NCI-H2227 (cell line): ENCODE results near the gene SCIMP.
A peak's percentile ranks its signal among the peaks of the same experiment; 100 is the strongest.
"Not testable (repeated sequence)": the region's sequence is repeated elsewhere in the genome, so short reads cannot be mapped to it uniquely, and the experiment has no call there.

Experiments
- DNase-seq: peaks from one replicate; lab custom pipeline; 2025; ENCODE audit not compliant: unreplicated experiment; lab: John Stamatoyannopoulos, UW

SCIMP gene

GRCh38 chr17:5234645-5235576 is at the start of gene SCIMP:
Gene SCIMP (minus strand): TSS chr17:5234860. CDS start chr17:5234755, 105 bp downstream.
- no peak for DNase-seq

GRCh38 chr17:5283571-5284315 is 49.1 kb upstream of the SCIMP start:
- no peak for DNase-seq

GRCh38 chr17:5282642-5283217 is 48.1 kb upstream of the SCIMP start:
- DNase-seq, result peak; percentile 8

DNA sequence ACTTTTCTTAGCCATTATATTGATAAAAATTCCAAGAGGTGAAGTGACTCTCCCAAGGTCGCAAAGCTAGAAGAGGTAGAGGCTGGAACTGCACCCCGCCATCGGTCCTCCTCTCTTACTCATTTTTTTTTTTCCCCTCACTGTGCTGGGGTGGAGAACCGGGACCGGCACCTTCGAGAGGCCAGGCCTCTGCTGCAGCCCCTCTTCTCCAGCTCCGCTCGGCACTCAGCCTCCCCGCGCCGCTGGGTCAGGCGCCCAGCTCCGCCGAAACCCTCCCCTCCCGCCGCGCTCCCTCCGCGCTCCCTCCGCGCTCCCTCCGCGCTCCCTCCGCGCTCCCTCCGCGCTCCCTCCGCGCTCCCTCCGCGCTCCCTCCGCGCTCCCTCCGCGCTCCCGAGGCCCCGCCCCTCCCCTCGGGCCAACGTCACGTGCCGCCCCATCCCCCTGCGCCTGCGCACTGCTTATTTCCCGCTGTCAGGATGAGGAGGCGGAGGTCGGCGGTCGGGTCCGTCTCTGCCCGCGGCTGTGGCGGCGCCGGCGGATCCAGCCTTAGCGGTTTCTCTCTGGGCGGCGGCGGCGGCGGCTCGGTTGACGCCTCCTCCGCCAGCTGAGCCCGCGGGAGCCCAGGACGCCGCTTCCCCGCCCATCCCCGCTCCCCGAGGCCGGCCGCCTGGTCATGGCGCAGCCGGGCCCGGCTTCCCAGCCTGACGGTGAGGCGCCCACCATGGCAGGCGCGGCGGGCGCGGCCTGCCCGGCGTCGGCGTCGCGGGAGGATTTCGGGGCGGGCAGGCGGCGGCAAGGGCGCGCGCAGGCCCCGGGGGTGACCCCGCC is 47.4 kb upstream of the SCIMP start, which contains the start of gene RABEP1:
Gene RABEP1 (plus strand): TSS at position 471 of the 828 bp plus-strand sequence. CDS start 203 bp downstream, at position 674.
- peak; percentile 89 for DNase-seq

- no peak for DNase-seq
Measured at GRCh38 chr17:5272322-5272721, 37.7 kb upstream of the SCIMP start.

DNA sequence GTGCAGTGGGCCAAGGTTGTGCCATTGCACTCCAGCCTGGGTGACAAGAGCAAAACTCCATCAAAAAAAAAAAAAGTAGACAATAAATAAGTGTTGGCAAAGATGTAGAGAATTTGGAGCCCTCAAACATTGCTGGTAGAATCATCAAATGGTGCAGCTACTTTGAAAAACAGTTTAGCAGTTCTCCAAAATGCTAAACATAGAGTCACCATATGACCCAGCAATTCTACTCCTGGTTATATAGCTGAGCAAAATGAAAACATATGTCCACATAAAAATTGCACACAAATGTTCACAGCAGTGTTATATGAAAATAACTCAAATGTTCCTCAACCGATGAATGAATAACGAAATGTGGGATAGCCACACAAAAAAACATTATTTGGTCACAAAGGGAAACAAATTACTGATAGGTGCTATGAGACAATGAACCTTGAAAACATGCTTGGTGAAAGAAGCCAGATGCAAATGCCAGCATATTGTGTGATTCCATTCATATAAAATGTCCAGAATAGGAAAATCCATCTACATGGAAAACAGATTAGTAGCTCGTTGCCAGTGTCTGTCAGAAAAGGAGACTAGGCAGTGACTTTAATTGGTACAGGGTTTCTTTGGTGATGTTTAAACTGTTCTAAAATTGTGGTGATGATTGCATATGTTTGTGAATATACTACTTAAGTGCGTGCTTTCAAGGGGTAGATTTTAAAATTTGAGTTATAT is 34.7 kb upstream of the SCIMP start:
- no peak for DNase-seq

DNA sequence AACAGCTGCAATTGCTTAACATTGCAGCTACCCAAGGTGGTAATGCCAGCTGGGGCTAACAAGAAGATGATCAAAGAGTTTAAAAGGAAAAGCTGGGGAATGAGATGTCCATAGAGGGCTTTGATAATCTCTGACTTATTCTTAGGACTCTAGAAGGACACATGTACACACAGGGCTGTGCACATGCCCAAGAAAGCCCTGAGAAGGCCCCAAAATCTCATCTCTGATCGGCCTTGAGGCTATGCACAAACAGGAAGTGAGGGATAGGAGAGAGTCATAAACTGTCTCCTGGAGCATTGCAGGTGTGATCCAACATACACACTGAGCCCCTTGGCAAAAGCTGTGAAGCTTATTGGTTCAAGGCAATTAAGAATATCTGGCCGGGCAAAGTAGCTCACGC is 30.2 kb upstream of the SCIMP start:
- DNase-seq, result no peak

- DNase-seq, result no peak
Measured at GRCh38 chr17:5263441-5263840, 28.8 kb upstream of the SCIMP start.

- DNase-seq, result no peak
Measured at GRCh38 chr17:5262416-5262991, 27.8 kb upstream of the SCIMP start.

DNA sequence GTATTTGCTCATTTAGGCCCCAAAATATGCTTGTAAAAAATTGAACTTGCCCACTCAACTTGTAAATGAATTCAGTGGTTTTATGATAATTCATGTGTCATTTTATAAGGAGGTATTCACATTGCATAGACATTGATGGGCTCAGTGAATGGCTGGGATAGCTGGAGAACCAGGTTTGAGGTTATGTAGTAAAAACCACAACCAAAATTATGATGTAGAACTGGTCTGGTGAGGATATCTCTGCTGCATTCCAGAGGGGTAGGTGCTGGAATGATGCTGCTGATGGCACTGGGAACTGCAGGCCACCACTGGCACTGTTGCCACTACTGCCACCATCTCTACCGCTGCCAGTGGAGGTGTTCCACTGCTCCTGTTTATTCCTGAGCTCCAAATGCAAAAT is 25.9 kb upstream of the SCIMP start:
- DNase-seq, result no peak

DNA sequence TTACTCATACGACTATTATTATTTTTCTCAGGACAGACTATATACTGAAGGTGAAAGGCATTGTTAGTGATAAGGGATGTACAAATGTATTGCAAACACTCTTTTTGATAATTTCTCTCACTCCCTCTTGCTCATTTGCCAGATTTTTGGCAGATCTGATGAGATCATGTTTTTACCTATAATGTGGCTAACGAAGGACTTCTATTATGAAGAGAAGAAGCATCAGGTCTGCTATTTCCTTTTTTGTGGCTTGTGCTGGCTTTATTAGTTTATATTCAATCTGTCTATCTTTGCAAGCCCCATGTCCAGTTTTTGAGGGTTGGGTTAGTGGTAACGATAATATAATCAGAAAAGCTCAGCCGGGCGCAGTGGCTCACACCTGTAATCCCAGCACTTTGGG is 22.5 kb upstream of the SCIMP start:
- no peak for DNase-seq

- DNase-seq, result no peak
Measured at GRCh38 chr17:5254903-5255521, 20.4 kb upstream of the SCIMP start.

DNA sequence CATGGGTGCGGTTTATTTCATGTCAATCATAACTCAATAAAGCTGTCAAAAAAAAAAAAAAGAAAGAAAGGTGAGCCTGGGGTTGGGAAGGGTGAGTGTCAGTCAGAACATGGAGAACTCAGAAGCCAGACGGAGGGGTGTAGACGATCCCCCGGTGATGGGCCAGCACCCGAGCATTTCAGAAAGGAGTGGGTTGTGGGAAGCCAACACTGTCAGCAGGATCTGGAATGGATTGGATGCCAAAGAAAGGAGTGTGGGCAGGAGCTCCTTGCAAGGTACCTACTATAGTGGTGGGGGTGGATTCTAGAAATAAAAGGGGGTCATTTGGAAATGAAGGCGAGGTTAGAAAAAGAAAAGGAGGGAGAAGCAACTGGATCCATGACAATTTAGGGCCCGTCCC is 19.8 kb upstream of the SCIMP start:
- DNase-seq, result no peak

DNA sequence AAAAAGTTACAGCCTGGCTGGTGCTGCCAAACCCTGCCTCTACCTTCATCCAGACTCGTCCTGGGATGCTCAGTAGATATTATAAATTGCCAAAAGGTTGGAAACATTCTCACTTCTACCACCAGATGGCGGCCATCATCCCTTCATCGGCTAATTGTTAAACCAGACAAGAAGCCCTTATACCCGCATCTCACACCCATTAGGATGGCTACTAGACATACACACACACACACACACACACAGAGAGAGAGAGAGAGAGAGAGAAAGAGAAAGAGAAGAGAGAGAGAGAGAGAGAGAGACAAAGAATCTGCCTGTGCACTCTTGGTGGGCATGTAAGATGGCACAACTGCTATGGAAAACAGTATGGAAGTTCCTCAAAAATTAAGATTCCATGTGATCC is 15.0 kb upstream of the SCIMP start:
- peak; percentile 56 for DNase-seq

DNA sequence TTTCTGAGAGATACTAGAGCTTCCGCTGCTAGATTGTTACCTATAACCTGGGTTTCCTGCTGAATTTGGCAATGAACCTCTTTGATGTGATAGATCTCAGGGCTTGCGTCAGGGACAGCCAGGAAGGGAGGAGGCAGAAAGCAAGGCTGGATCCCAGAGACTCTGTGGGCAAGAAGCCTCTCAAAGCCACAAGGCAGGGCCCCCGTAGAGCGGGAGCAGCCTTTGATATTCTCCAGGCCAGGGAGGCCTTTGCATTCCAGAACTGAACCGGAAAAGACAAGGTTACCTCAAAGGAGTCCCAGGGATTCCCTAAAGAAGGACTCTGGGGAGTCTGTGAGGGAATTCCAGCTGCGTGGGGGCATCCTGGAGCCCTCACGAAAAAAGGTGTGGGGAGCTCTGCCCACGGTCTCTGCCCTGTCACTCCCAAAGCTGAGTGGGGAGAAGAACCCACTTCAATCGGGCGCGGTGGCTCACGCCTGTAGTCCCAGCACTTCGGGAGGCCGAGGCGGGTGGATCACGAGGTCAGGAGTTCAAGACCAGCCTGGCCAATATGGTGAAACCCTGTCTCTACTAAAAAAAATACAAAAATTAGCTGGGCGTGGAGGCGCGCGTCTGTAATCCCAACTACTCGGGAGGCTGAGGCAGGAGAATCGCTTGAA is 14.3 kb upstream of the SCIMP start:
- no peak for DNase-seq

DNA sequence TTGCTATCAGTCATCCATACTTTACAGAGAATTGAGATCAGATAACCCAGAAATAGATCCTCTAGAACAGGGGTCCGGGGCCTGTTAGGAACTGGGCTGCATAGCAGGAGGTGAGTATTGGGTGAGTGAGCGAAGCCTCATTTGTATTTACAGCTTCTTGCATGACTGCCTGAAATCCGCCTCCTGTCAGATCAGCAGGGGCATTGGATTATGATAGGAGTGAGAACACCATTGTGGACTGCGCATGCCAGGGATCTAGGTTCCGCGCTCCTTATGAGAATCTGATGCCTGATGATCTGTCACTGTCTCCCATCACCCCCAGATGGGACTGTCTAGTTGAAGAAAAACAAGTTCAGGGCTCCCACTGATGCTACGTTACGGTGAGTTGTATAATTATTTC is 13.0 kb upstream of the SCIMP start:
- no peak for DNase-seq

- no peak for DNase-seq
Measured at GRCh38 chr17:5241861-5242671, 7.4 kb upstream of the SCIMP start.

GRCh38 chr17:5239769-5240168 is 5.1 kb upstream of the SCIMP start:
- DNase-seq, result not testable (repeated sequence)
